ENCODE results near the gene CELF2. TPM values are rescaled to one million over a fixed set of nuclear protein-coding genes. Genes with fewer than 3 reads are reported as not detected.

The CELF2 gene
- total RNA-seq, 4 donors from 2014 or later = 30.0 to 56.6 (median 43.3) TPM

- intact Hi-C loops (cut with DNase I; ENCODE audit: low total_unique reads) (no loop called here), in situ Hi-C loops (cut with MboI; ENCODE audit: low sequenced_read_pairs in 4 of 4) (no loop called here)
- DNase-seq (no peak), ATAC-seq (peak; percentile 64 to 81)
- H3K27me3 ChIP-seq = no peaks in the 10 kb centered on the region
- H3K9me3 ChIP-seq = no peaks in the 10 kb centered on the region
- H3K4me1 ChIP-seq = peaks cover 14 to 20% of the 10 kb centered on the region in 2 donors
- TF ChIP-seq CTCF (IDR thresholded peaks at IDR 0.05 in 4 of 5, conservative IDR thresholded peaks at IDR 0.05 in 1 of 5) (no peak), POLR2A (IDR thresholded peaks at IDR 0.05) (no peak)
- H3K36me3 ChIP-seq = peaks cover 0 to 10% of the 10 kb centered on the region in 2 donors
- H3K27ac ChIP-seq = peak overlapping the region in 2 of 4 donors; percentile 2 to 35
- H3K4me3 ChIP-seq = no peak overlapping the region
Observed at GRCh38 chr10:11261687-11262493, 244.2 kb downstream of the CELF2 start.

- peaks cover 0 to 9% of the 10 kb centered on the region in 2 donors for H3K36me3 ChIP-seq
- H3K27me3 ChIP-seq = no peaks in the 10 kb centered on the region
- H3K4me3 ChIP-seq = no peak overlapping the region
Observed at GRCh38 chr10:11262494-11263345, 245.0 kb downstream of the CELF2 start.

GRCh38 chr10:11263767-11264166 lies 246.1 kb downstream of the CELF2 start:
- TF ChIP-seq CTCF (IDR thresholded peaks at IDR 0.05 in 4 of 5, conservative IDR thresholded peaks at IDR 0.05 in 1 of 5) (no peak), POLR2A (IDR thresholded peaks at IDR 0.05) (no peak)
- DNase-seq (no peak), ATAC-seq (no peak)
- no peaks in the 10 kb centered on the region for H3K36me3 ChIP-seq
- H3K27me3 ChIP-seq = no peaks in the 10 kb centered on the region
- H3K4me3 ChIP-seq = no peak overlapping the region
- H3K27ac ChIP-seq = no peak overlapping the region
- in situ Hi-C loops (cut with MboI; ENCODE audit: low sequenced_read_pairs in 4 of 4) (no loop called here), intact Hi-C loops (cut with DNase I; ENCODE audit: low total_unique reads) (no loop called here)
- H3K4me1 ChIP-seq = peaks cover 14 to 20% of the 10 kb centered on the region in 2 donors
- no peaks in the 10 kb centered on the region for H3K9me3 ChIP-seq

More at GRCh38 chr10:11262494-11263345, 245.0 kb downstream of the CELF2 start:
- DNase-seq (no peak), ATAC-seq (no peak)
- H3K4me1 ChIP-seq = peaks cover 14 to 20% of the 10 kb centered on the region in 2 donors
- in situ Hi-C loops (cut with MboI; ENCODE audit: low sequenced_read_pairs in 4 of 4) (no loop called here), intact Hi-C loops (cut with DNase I; ENCODE audit: low total_unique reads) (no loop called here)
- H3K9me3 ChIP-seq = no peaks in the 10 kb centered on the region
- H3K27ac ChIP-seq = no peak overlapping the region
- TF ChIP-seq CTCF (IDR thresholded peaks at IDR 0.05 in 4 of 5, conservative IDR thresholded peaks at IDR 0.05 in 1 of 5) (no peak), POLR2A (IDR thresholded peaks at IDR 0.05) (no peak)

DNA sequence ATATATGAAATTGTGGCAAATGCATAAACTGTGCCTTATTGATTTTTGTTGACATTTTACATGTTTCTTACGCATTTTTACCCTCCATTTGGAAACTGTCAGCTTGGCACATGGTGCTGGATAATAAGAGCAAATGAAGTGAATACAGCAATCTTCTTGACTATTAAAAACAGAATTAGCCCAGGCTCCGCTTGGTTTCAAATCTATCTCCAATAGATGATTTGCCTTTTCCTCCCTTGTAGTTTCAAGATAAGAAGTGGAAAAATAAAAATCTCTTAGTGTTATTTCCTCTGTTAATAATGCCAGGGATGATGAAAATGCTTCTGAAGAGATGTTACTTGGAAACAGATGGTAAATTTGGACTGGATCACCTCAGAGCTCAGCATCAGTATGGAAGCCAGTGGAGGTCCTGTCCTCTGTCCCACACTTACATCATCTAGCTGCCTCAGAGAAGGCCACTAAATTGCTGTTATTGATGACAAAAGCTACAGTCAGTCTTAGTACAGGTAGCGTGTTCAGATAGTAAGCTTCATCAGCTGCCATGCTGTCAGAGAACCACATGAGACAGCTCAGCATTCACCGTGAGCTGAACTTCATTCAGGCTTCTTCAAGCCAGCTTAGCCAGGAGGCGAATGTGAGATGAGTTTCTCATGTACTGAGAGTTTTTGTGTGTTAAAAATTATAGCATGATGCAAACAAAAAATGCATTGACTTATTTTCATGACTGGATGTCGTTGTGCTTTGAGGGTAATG lies 246.8 kb downstream of the CELF2 start:
- intact Hi-C loops (cut with DNase I; ENCODE audit: low total_unique reads) (no loop called here), in situ Hi-C loops (cut with MboI; ENCODE audit: low sequenced_read_pairs in 4 of 4) (no loop called here)
- H3K4me1 ChIP-seq = peaks cover 14 to 20% of the 10 kb centered on the region in 2 donors
- no peak for DNase-seq
- no peaks in the 10 kb centered on the region for H3K36me3 ChIP-seq
- H3K4me3 ChIP-seq = no peak overlapping the region
- H3K27ac ChIP-seq = no peak overlapping the region
- no peaks in the 10 kb centered on the region for H3K27me3 ChIP-seq
- ATAC-seq = no peak
- no peak for TF ChIP-seq POLR2A (IDR thresholded peaks at IDR 0.05)
- TF ChIP-seq CTCF (IDR thresholded peaks at IDR 0.05 in 4 of 5, conservative IDR thresholded peaks at IDR 0.05 in 1 of 5) = no peak
- H3K9me3 ChIP-seq = no peaks in the 10 kb centered on the region
